Spinal cord (tissue), 10 donors: Measurements from ENCODE around the gene RRP1. TPM values are rescaled to one million over a fixed set of nuclear protein-coding genes. Genes with fewer than 3 reads are reported as not detected.
A peak's percentile ranks its signal among the peaks of the same experiment; 100 is the strongest.

ENCODE experiments used
- DNase-seq, 6 donors: peaks; one replicate each; pipeline versions ENCODE4 v3.0.0 to v3.0.0-alpha.2; 2013 to 2015; ENCODE audit warnings: low spot score in 6 of 6, low read depth in 4 of 6
- H3K27ac ChIP-seq: one replicate; pipeline ENCODE4 v1.5.1; 2013; ENCODE audit warnings: low read depth, low read length, control low read depth
- H3K27me3 ChIP-seq: one replicate; pipeline ENCODE4 v1.6.1; 2013; ENCODE audit warnings: low read length; ENCODE audit not compliant: control insufficient read depth, insufficient read depth
- H3K36me3 ChIP-seq: one replicate; pipeline ENCODE4 v1.6.1; 2013; ENCODE audit warnings: low read length; ENCODE audit not compliant: control insufficient read depth, insufficient read depth
- H3K4me1 ChIP-seq: one replicate; pipeline ENCODE4 v1.6.1; 2013; ENCODE audit warnings: low read length; ENCODE audit not compliant: control insufficient read depth, insufficient read depth
- H3K4me3 ChIP-seq: one replicate; pipeline ENCODE4 v1.5.1; 2013; ENCODE audit warnings: low read depth, low read length, control low read depth
- H3K9me3 ChIP-seq: one replicate; pipeline ENCODE4 v1.6.1; 2013; ENCODE audit warnings: low read length; ENCODE audit not compliant: control insufficient read depth, insufficient read depth
- WGBS: methylation state at CpG from one replicate; pipeline ENCODE4 v1.1.5; 2013; ENCODE audit warnings: missing lambda C conversion rate; ENCODE audit not compliant: insufficient coverage; 5-methylcytosine and 5-hydroxymethylcytosine counted together
- polyA plus RNA-seq, 2 donors: library from polyadenylated mRNA; unstranded; fragments of 120-200 nt; gene quantifications; one replicate each; pipeline ENCODE4 v1.2.1, GENCODE V29; 2013; ENCODE audit not compliant: insufficient read length in 2 of 2
- total RNA-seq, 2 donors: library from RNA; depleted of rRNA in 1 of 2; stranded (reverse); fragments of 120-200 nt in 1 of 2; fragments of >200 nt in 1 of 2; gene quantifications; one replicate each; pipeline versions ENCODE4 v1.2.3 to v1.2.4, GENCODE V29; 2013 to 2014
- donor health status: healthy.

RRP1 gene
- total and polyA plus RNA-seq, 4 donors = 14.2 to 39.2 (median 24.1) TPM

DNA sequence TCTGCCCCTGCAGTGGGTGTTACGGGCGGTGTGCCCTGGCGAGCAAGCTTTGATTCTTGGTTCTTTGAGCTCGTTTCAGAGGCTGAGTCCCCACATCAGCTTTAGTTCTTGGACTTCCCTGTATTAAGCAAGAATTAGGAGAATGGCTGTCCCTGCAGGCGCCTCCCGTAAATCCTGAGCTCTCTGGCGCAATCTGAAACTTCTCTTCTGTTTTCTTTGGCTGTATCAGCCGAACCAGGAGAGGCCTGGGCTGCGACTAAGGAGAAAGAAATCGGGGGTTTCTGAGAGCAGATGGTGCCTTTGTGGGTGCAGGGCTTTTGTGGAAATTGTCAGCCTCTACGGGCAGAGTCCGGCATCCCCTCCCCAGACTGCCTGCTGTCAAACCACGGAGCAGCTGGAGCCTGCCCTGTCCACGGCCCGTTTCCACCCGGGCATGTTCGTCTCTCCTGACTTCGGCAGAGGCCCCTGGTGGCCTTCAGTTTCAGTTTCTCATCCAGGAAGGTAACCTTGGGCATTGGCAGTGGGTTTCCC, 31.2 kb upstream of the RRP1 start:
- Histone ChIP-seq H3K27ac (peak overlapping the region; percentile 65), H3K27me3 (no peaks in the 10 kb centered on the region), H3K4me1 (peaks cover 26% of the 10 kb centered on the region), H3K9me3 (no peaks in the 10 kb centered on the region), H3K36me3 (peaks cover 89% of the 10 kb centered on the region), H3K4me3 (no peak overlapping the region)
- peak in 2 of 6 donors; percentile 44 to 74 for DNase-seq
- WGBS = 33% methylated on average over 18 of the region's 18 CpGs

DNA sequence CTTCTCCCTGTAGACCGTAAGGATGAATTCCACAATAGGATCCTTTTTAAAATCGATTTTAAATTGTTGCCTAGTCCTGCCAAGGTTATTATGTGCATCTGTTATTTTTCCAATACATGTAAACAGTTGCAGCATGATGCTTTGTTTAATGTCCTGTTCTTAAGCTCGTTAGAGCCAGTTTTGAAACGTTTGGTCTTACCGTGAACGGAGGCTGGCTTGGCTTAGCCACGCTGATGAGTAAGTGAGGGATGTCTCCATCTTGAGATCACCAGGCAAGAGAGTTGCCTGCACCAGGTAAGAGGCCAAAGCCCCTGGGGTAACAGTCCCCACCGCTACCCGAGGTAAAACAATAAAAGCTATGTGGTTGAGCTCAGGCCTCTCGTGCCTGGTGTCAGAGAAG, 30.6 kb upstream of the RRP1 start:
- no peaks in the 10 kb centered on the region for H3K27me3 ChIP-seq
- peaks cover 26% of the 10 kb centered on the region for H3K4me1 ChIP-seq
- no peak overlapping the region for H3K4me3 ChIP-seq
- 72% methylated on average over 8 of the region's 10 CpGs for WGBS
- H3K36me3 ChIP-seq = peaks cover 88% of the 10 kb centered on the region
- no peak overlapping the region for H3K27ac ChIP-seq
- H3K9me3 ChIP-seq = no peaks in the 10 kb centered on the region
- DNase-seq = no peak

DNA sequence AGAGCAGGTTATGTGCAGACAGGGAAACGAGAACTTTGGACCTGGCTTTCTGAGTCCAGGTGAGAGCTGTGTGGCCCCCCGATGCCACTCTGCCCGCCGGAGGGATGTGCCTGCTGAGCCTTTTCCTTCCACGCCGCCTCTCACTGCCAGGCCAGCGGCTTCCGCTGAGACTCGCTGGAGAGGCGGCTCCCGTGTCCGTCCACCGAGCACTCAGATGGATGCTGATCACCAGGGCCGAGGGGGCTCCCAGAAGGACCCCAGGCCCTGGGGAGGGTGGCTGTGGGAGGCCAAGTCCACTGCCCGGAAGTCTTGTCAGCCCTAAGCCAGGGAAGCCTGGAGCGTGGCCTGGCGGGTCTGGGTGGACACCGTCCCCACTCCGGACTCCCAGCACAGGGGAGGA, 29.7 kb upstream of the RRP1 start:
- Histone ChIP-seq H3K27ac (no peak overlapping the region), H3K27me3 (no peaks in the 10 kb centered on the region), H3K36me3 (peaks cover 86% of the 10 kb centered on the region), H3K9me3 (no peaks in the 10 kb centered on the region), H3K4me3 (no peak overlapping the region), H3K4me1 (peaks cover 28% of the 10 kb centered on the region)
- WGBS = 94% methylated on average over 19 of the region's 19 CpGs
- DNase-seq = no peak

DNA sequence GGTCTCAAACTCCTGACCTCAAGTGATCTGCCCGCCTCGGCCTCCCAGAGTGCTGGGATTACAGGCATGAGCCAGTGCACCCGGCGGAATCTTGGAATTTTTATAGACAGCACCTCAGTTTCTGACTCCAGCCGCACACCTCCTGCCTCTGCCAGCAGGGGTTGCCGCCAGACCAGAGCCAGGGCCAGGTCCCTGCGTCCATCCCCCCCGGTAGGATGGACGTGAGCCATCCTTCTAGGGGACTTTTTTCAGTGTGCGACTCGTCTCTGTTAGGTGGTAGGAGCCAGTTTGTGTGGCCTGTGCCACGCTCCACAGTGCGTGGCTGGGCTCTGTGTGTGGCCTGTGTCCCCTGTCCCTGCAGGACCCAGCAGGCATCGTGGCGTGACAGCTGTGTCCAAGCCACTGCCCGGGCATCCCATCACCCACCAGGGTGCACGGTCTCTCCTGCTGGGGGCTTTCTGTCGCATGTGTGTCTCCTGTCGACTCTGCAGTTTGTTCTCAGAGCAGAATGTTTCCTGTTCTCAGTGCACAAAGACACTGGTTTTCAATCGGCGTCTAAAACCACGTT, 28.9 kb upstream of the RRP1 start:
- Histone ChIP-seq H3K27ac (no peak overlapping the region), H3K4me3 (no peak overlapping the region), H3K36me3 (peaks cover 79% of the 10 kb centered on the region), H3K27me3 (no peaks in the 10 kb centered on the region), H3K9me3 (no peaks in the 10 kb centered on the region), H3K4me1 (peaks cover 31% of the 10 kb centered on the region)
- 82% methylated on average over 20 of the region's 22 CpGs for WGBS
- DNase-seq = no peak

DNA sequence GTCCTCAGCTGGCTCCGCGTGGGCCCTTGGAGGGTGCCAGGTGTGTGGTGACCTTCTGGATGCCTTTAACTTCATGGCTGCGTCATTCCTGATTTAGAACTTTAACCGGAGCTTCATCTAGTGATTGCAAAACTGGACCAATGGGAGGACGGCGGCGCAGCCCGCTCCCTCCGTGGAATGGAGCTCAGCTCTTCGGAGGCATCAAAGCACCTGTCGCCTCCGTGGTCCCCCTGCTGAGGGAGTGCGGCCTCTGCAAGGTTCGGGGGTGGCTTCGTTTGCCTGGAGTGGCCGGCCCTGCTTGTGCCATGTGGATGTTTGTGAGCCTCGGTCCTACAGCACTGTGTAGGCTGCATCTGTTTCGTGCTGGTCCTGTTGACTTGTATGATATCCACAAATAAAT, 27.5 kb upstream of the RRP1 start:
- peaks cover 65% of the 10 kb centered on the region for H3K36me3 ChIP-seq
- DNase-seq = no peak
- peaks cover 27% of the 10 kb centered on the region for H3K4me1 ChIP-seq
- 96% methylated on average over 17 of the region's 18 CpGs for WGBS
- H3K4me3 ChIP-seq = no peak overlapping the region
- no peaks in the 10 kb centered on the region for H3K9me3 ChIP-seq
- no peak overlapping the region for H3K27ac ChIP-seq
- H3K27me3 ChIP-seq = no peaks in the 10 kb centered on the region

DNA sequence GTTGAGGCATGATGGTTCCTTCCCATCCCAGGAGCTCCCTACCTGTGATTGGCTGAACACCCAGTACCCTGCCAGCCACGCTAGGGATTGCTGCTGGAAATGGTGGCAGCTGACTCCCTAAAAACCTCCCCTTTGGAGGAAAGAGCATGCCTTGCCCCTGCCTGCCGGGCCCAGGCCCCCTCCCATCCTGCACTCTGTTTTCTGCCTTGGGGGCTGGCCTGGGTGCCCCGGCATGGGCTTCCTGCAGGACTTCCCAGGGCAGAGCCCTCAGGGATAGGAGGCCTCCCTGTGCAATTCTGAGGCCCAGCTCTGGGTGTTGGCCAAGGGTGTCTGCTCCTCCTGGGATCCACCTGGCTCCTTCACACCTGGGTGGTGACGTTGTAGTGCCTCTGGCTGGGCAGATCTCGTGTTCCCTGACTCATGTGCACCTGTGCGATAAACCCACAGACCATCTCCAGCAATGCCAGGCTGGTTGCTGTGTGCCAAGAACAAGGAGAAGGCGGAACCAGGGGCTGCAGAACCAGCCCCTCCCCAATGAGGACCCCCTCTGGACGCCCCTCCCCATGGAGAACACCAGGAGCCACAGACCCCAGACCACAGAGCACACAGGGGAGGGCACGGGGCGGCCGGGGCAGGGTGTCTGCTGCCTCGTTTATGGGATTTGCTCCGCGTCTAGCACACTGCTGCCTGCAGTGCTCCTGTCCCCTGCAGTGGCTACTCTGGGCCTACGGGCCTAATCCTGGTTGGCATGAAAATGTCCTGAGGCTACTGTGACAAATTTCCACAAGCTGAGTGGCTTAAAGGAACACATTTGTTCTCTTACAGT, 26.9 kb upstream of the RRP1 start:
- 94% methylated on average over 15 of the region's 15 CpGs for WGBS
- H3K27ac ChIP-seq = no peak overlapping the region
- DNase-seq = no peak
- peaks cover 21% of the 10 kb centered on the region for H3K4me1 ChIP-seq
- H3K36me3 ChIP-seq = peaks cover 62% of the 10 kb centered on the region
- no peaks in the 10 kb centered on the region for H3K27me3 ChIP-seq
- H3K9me3 ChIP-seq = no peaks in the 10 kb centered on the region
- H3K4me3 ChIP-seq = no peak overlapping the region

DNA sequence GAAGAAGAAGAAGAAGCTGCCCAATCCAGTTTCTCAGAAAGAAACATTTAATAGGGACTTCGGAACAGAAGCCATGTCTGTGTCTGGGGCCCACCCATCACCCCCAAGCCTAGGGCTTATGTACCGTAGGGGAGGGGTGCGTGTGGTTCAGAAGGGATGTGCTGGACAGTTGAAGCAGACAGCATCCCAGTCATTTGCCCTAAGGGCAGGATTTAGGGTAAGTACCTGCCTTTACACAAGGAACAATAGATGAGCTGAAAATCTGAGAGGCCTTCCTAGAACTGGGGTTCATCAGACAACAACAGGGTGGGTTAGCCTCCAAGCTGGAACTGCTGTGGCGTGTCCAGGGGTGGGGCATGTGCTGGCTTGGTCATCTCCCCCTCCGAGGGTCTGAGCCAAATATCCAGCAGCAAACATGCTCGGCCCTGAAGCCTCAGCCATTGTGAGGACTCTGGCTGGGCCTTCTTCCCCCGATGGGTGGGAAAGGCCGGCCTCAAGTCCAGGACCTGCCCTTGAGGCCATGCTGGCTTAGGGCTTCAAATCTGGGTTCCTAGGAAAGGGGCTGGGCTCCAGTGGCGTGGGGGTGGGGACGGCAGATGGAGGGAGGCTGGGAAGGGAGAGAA, 25.4 kb upstream of the RRP1 start:
- Histone ChIP-seq H3K4me1 (peaks cover 20% of the 10 kb centered on the region), H3K27me3 (no peaks in the 10 kb centered on the region), H3K4me3 (no peak overlapping the region), H3K9me3 (no peaks in the 10 kb centered on the region), H3K36me3 (peaks cover 54% of the 10 kb centered on the region), H3K27ac (no peak overlapping the region)
- DNase-seq = no peak
- 93% methylated on average over 7 of the region's 10 CpGs for WGBS

DNA sequence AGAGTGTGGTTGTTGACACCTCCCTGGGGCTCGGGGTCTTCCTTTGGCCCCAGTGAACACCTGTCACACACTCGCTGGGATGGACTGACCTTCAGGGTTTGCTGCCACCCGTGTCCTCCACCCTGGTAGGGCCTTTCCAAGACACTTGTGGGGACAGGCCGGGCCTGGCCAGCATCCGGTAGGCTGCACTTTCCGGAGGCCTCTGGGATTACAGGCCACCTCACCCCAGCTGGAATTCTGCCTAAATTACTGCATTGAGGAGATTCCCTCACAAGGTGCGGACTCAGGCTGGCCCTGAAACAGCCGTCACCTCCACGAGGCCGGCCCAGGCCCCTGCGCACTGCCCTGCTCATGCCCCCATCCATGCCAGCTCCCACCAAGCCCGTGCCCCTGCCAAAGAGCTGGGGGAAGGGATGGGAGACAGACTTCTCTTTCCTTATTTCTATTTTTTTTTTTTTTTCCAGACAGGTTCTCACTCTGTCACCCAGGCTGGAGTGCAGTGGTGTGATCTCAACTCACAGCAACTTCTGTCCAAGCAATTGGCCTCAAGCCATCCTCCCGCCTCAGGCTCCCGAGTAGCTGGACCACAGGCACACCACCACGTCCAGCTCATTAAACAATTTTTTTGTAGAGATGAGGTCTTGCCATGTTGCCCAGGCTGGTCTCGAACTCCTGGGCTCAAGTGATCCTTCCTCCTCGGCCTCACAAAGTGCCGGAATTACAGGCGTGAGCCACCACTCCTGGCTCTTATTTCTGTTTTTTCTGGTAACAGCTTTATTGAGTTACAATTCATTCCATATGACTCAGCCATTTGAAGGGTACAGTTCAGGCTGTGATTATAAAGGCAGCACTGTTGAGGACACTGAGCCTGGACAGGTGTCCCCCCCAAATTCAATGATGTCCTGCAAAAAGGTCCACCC, 24.5 kb upstream of the RRP1 start:
- Histone ChIP-seq H3K36me3 (peaks cover 45% of the 10 kb centered on the region), H3K27ac (no peak overlapping the region), H3K4me3 (no peak overlapping the region), H3K27me3 (no peaks in the 10 kb centered on the region), H3K4me1 (peaks cover 16% of the 10 kb centered on the region), H3K9me3 (no peaks in the 10 kb centered on the region)
- WGBS = 85% methylated on average over 9 of the region's 19 CpGs
- DNase-seq = no peak
